T-cell (primary cell): ENCODE results near the gene CDH13. TPM values are rescaled to one million over a fixed set of nuclear protein-coding genes. Genes with fewer than 3 reads are reported as not detected.
"Not testable (repeated sequence)": the region's sequence is repeated elsewhere in the genome, so short reads cannot be mapped to it uniquely, and the experiment has no call there.

Source experiments
- ATAC-seq, 4 experiments: fragments of 200-7000 bp in 3 of 4; fragments of 150-1000 bp in 1 of 4; cut with Tn5 transposase; replicated peaks in 1 of 4; 1 replicate in 3 of 4; 2 replicates in 1 of 4; pipeline ENCODE4 v1.10.0; 2021; ENCODE audit warnings: moderate library complexity in 3 of 4, mild to moderate bottlenecking in 2 of 4, moderate number of reproducible peaks in 1 of 4
- CTCF ChIA-PET, 2 donors: fragments of 300-600 bp; sonication (Branson Sonifier 250); formaldehyde crosslinking; loops; one replicate each; lab custom pipeline; 2022; ENCODE audit warnings: antibody characterized with exemption in 2 of 2; lab: Charles Lee
- POLR2A ChIA-PET, 2 donors: fragments of 300-600 bp; sonication (Branson Sonifier 250); formaldehyde crosslinking; loops; one replicate each; lab custom pipeline; 2022; ENCODE audit warnings: antibody characterized with exemption in 2 of 2; lab: Charles Lee
- DNase-seq, 35 experiments: peaks; one replicate each; pipeline versions ENCODE4 v3.0.0 to v3.0.0-alpha.2; 2013 to 2023
- H3K27ac ChIP-seq: one replicate; pipeline ENCODE4 v1.5.1; 2013; ENCODE audit warnings: low read length
- H3K27me3 ChIP-seq, 2 experiments: replicated peaks in 1 of 2; 1 replicate in 1 of 2; 2 replicates in 1 of 2; pipeline versions ENCODE4 v1.6.1 to v1.7.0; 2013; ENCODE audit warnings: low read length in 1 of 2, mixed read lengths in 1 of 2; ENCODE audit not compliant: control insufficient read depth in 2 of 2, insufficient read depth in 2 of 2; ENCODE audit errors: extremely low read depth in 1 of 2
- H3K36me3 ChIP-seq, 2 donors: 1 replicate in 1 of 2; 2 replicates in 1 of 2; pipeline versions ENCODE4 v1.6.1 to v1.7.0; 2013; ENCODE audit warnings: low read length in 1 of 2; ENCODE audit not compliant: control insufficient read depth in 2 of 2, insufficient read depth in 1 of 2; ENCODE audit errors: extremely low read depth in 1 of 2
- H3K4me1 ChIP-seq, 2 experiments: 1 replicate in 1 of 2; 2 replicates in 1 of 2; pipeline versions ENCODE4 v1.6.1 to v1.7.0; 2013; ENCODE audit warnings: low read length in 2 of 2, mixed read lengths in 1 of 2; ENCODE audit not compliant: insufficient read depth in 2 of 2, control insufficient read depth in 1 of 2; ENCODE audit errors: extremely low read depth in 1 of 2
- H3K4me3 ChIP-seq, 2 donors: 1 replicate in 1 of 2; 2 replicates in 1 of 2; pipeline versions ENCODE4 v1.5.1 to v1.7.0; 2013; ENCODE audit warnings: mild to moderate bottlenecking in 2 of 2, low read length in 1 of 2, moderate library complexity in 1 of 2; ENCODE audit not compliant: control insufficient read depth in 1 of 2; ENCODE audit errors: extremely low read depth in 1 of 2
- H3K9me3 ChIP-seq: 2 replicates; pipeline ENCODE4 v1.7.0; 2013
- H3K27ac Mint-ChIP-seq, 2 donors: one replicate each; pipeline ENCODE4 v1.8.0; 2020 to 2021; ENCODE audit warnings: mild to moderate bottlenecking in 2 of 2, mixed read lengths in 2 of 2
- H3K27me3 Mint-ChIP-seq, 2 donors: one replicate each; pipeline ENCODE4 v1.8.0; 2021 to 2022; ENCODE audit warnings: mixed read lengths in 2 of 2
- H3K36me3 Mint-ChIP-seq: one replicate; pipeline ENCODE4 v1.8.0; 2021; ENCODE audit warnings: mixed read lengths
- H3K4me1 Mint-ChIP-seq, 3 donors: one replicate each; pipeline ENCODE4 v1.8.0; 2020 to 2022; ENCODE audit warnings: mixed read lengths in 3 of 3, mild to moderate bottlenecking in 1 of 3
- H3K4me3 Mint-ChIP-seq, 3 donors: one replicate each; pipeline ENCODE4 v1.8.0; 2020 to 2022; ENCODE audit warnings: mild to moderate bottlenecking in 3 of 3, mixed read lengths in 3 of 3, moderate library complexity in 3 of 3
- H3K9me3 Mint-ChIP-seq, 3 donors: one replicate each; pipeline ENCODE4 v1.8.0; 2020 to 2022; ENCODE audit warnings: mixed read lengths in 3 of 3
- WGBS: methylation state at CpG from one replicate; pipeline ENCODE4 v1.1.5; 2013; ENCODE audit warnings: missing lambda C conversion rate; ENCODE audit not compliant: insufficient coverage; 5-methylcytosine and 5-hydroxymethylcytosine counted together
- total RNA-seq, 35 experiments: library from RNA in 6 of 35; stranded (reverse) in 6 of 35; fragments of 120-200 nt in 1 of 35; gene quantifications; one replicate each; pipeline versions ENCODE4 v1.2.1 to v1.2.4 and lab custom pipeline; 2013 to 2026

The CDH13 gene
- total RNA-seq, 5 donors from 2014 or later (not counting 1 experiment from before 2014, with no cell fraction given) = not detected

DNA sequence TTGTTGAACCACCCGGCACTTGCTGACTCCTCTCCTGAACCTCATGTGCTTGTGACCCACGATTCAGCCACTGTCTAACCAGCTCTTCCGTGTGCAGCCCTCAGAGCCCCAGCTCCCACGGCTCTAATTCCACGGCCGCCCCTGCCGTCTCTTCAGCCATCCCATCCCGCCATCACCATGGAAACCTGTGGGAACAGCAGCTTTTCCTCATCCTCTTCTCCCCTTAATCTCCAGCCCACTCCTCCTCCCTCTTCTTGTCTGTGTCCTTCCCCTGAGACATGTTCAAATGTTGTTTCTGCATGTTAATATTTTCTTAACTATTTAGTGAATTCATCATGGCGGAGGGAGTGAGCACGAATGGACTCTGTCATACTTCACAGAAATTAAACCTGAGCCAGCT, 285.2 kb downstream of the CDH13 start:
- POLR2A ChIA-PET = no interaction called here
- Mint-ChIP-seq H3K4me1 (peaks cover 0 to 2% (median 0%) of the 10 kb centered on the region in 3 donors), H3K27ac (no peak overlapping the region), H3K9me3 (peaks cover 0 to 12% (median 0%) of the 10 kb centered on the region in 3 donors), H3K36me3 (no peaks in the 10 kb centered on the region), H3K27me3 (peaks cover 4 to 7% of the 10 kb centered on the region in 2 donors), H3K4me3 (no peak overlapping the region)
- no peak for ATAC-seq
- no peaks in the 10 kb centered on the region for H3K27me3 ChIP-seq
- H3K4me1 ChIP-seq = no peaks in the 10 kb centered on the region
- H3K36me3 ChIP-seq = no peaks in the 10 kb centered on the region
- H3K4me3 ChIP-seq = no peak overlapping the region
- CTCF ChIA-PET = no interaction called here
- no peak overlapping the region for H3K27ac ChIP-seq
- H3K9me3 ChIP-seq = no peaks in the 10 kb centered on the region
- DNase-seq = no peak
- WGBS = 79% methylated on average over 5 of the region's 10 CpGs

DNA sequence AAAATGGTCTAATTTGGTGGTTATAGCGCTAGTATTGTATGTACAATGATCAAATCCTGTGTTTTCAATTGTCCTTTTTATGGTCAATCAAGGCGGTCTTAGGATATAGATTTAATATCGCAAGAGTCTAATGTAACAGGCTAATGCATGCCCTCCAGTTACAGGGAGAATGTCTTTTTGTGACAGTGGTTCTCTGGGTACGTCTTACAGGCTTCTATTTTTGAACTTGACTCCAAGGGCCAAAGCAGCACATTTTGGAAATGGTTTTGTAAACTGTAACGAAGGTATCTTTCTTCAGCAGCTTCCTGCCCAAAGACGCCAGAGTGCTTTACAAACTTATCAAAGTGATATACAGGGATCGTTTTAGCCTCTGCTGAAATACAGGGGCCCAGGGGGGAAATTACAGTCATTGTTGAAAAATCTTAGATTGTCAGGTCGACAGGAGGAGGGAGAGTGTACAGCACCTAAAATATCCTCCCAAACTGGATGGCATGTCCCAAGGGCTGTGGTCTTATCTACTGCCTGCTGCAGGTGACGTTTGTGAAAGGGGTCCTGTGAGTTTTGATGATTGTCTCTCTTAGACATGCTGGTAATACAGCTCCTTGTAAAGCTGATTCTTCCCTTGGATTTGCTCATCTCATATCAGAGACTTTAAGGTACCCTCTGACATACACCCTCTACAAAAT, 288.5 kb downstream of the CDH13 start:
- no peaks in the 10 kb centered on the region for H3K27me3 ChIP-seq
- H3K36me3 ChIP-seq = no peaks in the 10 kb centered on the region
- no peak for DNase-seq
- H3K4me1 ChIP-seq = no peaks in the 10 kb centered on the region
- Mint-ChIP-seq H3K9me3 (peaks cover 0 to 16% (median 0%) of the 10 kb centered on the region in 3 donors), H3K4me3 (no peak overlapping the region), H3K36me3 (no peaks in the 10 kb centered on the region), H3K27me3 (peaks cover 0 to 13% of the 10 kb centered on the region in 2 donors), H3K4me1 (peaks cover 0 to 6% (median 0%) of the 10 kb centered on the region in 3 donors), H3K27ac (no peak overlapping the region)
- 82% methylated on average over 6 of the region's 9 CpGs for WGBS
- ChIA-PET POLR2A (no interaction called here), CTCF (no interaction called here)
- H3K4me3 ChIP-seq = no peak overlapping the region
- no peak overlapping the region for H3K27ac ChIP-seq
- ATAC-seq = no peak
- H3K9me3 ChIP-seq = no peaks in the 10 kb centered on the region

DNA sequence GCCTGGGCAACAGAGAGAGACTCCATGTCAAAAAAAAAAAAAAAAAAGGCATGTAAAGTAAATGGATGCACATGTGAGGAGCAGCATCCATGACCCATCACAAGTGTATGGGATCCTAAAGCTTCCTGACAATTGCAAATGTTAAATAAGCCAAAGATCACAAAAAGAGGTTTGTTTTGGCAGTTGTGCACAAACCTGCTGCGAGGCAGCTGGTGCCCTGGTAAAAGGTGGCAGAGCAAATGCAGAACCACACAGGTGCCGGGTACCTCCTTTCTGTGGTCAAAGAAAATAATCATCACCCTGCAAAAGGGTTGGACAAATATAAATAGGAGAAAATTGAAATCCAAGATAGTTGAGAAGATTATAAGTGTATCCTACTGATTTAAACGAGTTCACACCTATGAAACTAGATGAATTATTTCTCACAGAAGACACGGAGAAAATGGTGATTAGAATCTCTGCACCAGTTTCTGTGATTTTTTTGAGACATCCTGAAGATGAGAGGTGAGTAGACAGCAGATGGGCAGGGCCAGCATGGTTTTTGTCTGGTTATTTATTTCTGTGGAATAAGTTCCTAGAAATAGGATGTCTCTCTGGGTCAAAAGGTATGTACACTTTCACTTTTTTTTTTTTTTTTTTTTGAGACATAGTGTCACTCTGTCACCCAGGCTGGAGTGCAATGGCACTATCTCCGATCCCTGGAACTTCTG, 291.3 kb downstream of the CDH13 start:
- WGBS = no CpG with 5 or more reads among the region's 5 CpGs
- CTCF ChIA-PET = no interaction called here
- no peak for ATAC-seq

DNA sequence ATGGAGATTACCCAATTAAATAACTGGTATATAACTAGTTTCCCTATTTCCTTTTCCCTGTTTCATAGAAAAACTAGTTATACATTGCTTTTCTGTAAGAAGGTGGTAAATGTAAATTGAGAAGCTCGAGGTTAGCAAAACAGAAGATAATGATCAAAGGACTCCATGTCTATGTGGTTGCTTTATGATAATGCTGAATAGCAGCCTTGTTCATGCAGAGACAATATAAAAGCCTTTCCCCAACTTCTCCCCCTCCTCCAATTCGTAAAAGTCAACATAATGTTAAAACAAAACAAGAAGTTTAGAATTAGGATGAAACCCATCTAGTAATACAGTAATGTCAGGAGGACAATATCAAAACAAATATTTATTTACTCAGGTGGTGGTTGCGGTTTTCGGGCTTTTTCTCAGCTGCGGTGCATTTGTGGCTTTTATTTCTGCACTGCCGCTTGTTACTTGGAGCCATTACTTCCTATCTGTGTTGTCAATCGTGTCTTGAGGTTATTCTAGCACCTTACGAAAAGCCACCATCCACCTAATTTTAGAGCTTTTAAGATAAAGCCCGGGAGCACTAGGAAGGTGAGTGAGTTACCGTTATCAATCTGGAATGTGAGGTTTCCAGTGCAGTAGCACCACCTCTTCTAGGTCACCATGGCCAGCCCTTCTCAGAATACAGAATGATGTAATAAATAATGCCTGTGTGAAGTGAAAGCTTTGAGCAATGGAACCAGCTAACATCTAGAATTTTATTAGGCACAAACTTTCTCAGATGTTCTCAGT, 297.5 kb downstream of the CDH13 start:
- H3K4me1 ChIP-seq = peaks cover 0 to 17% of the 10 kb centered on the region in 2 experiments
- peaks cover 1 to 4% of the 10 kb centered on the region in 2 donors for H3K27me3 Mint-ChIP-seq
- no CpG with 5 or more reads among the region's 10 CpGs for WGBS
- H3K9me3 ChIP-seq = no peaks in the 10 kb centered on the region
- H3K4me1 Mint-ChIP-seq = peaks cover 4 to 22% (median 8%) of the 10 kb centered on the region in 3 donors
- no peaks in the 10 kb centered on the region for H3K36me3 ChIP-seq
- POLR2A ChIA-PET = interaction anchor here in 1 of 2 donors (0.6 kb wide), 1 partner anchor 21 kb away, joined by 3 read pairs; no protein-coding TSS in a partner anchor
- no peak overlapping the region for H3K27ac ChIP-seq
- H3K36me3 Mint-ChIP-seq = no peaks in the 10 kb centered on the region
- no peak overlapping the region for H3K4me3 ChIP-seq
- no peak overlapping the region for H3K4me3 Mint-ChIP-seq
- peak in 13 of 35 experiments; percentile 1 to 56 (median 11) for DNase-seq
- CTCF ChIA-PET = no interaction called here
- H3K27me3 ChIP-seq = no peaks in the 10 kb centered on the region
- peaks cover 0 to 3% (median 0%) of the 10 kb centered on the region in 3 donors for H3K9me3 Mint-ChIP-seq
- no peak for ATAC-seq
- H3K27ac Mint-ChIP-seq = no peak overlapping the region

More for the DNA sequence above, 291.3 kb downstream of the CDH13 start:
- peaks cover 0 to 11% (median 3%) of the 10 kb centered on the region in 3 donors for H3K9me3 Mint-ChIP-seq
- peaks cover 2 to 9% of the 10 kb centered on the region in 2 donors for H3K27me3 Mint-ChIP-seq
- H3K36me3 Mint-ChIP-seq = no peaks in the 10 kb centered on the region
- no peaks in the 10 kb centered on the region for H3K4me1 ChIP-seq
- H3K9me3 ChIP-seq = no peaks in the 10 kb centered on the region
- H3K4me1 Mint-ChIP-seq = peaks cover 0 to 6% (median 0%) of the 10 kb centered on the region in 3 donors
- H3K27ac ChIP-seq = no peak overlapping the region
- POLR2A ChIA-PET = no interaction called here
- no peak overlapping the region for H3K4me3 ChIP-seq
- no peak overlapping the region for H3K4me3 Mint-ChIP-seq
- no peaks in the 10 kb centered on the region for H3K27me3 ChIP-seq
- H3K36me3 ChIP-seq = no peaks in the 10 kb centered on the region
- no peak for DNase-seq
- H3K27ac Mint-ChIP-seq = no peak overlapping the region

DNA sequence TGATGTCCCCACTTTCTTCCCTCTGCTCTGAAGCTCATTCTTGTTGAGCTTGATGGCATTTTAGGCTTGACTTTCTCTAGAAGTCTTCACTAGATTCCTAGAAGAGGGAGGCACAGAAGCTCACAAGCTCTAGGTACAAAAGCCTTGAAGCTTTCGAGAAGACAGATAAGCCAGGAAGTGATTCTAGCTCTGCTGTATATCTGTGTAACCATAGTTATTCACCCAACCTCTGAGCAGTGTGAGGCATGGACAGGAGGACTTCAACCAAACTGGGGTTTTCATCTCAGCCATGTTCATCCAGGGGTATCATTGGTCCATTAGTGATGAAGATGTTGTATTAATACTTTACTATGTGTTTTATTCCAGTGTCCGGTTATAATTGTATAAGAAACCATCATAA, 299.7 kb downstream of the CDH13 start:
- Histone ChIP-seq H3K36me3 (no peaks in the 10 kb centered on the region), H3K4me1 (peaks cover 0 to 17% of the 10 kb centered on the region in 2 experiments), H3K9me3 (no peaks in the 10 kb centered on the region), H3K27me3 (no peaks in the 10 kb centered on the region), H3K4me3 (no peak overlapping the region), H3K27ac (no peak overlapping the region)
- CTCF ChIA-PET = interaction anchor here in 1 of 2 donors (0.7 kb wide), 1 partner anchor 286 kb away, joined by 4 read pairs; no protein-coding TSS in a partner anchor
- ATAC-seq (no peak), DNase-seq (no peak)
- POLR2A ChIA-PET = no interaction called here
- peaks cover 0 to 3% (median 0%) of the 10 kb centered on the region in 3 donors for H3K9me3 Mint-ChIP-seq
- no peak overlapping the region for H3K4me3 Mint-ChIP-seq
- H3K36me3 Mint-ChIP-seq = no peaks in the 10 kb centered on the region
- peaks cover 1 to 4% of the 10 kb centered on the region in 2 donors for H3K27me3 Mint-ChIP-seq
- H3K4me1 Mint-ChIP-seq = peaks cover 4 to 22% (median 8%) of the 10 kb centered on the region in 3 donors
- no peak overlapping the region for H3K27ac Mint-ChIP-seq
- WGBS = no CpG with 5 or more reads among the region's 2 CpGs

DNA sequence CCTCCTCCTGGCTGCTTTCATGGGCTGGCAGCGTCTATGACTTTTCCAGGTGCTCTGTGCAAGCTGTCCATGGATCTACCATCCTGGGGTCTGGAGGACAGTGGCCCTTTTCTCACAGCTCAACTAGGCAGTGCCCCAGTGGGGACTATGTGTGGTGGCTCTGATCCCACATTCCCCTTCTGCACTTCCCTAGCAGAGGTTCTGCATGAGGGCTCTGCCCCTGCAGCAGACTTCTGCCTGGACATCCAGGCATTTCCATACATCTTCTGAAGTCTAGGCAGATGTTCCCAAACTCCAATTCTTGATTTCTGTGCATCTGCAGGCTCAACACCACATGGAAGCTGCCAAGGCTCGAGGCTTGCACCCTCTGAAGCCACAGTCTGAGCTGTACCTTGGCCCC, 307.2 kb downstream of the CDH13 start:
- POLR2A ChIA-PET, H3K27ac ChIP-seq, H3K36me3 ChIP-seq, DNase-seq, H3K27me3 ChIP-seq, H3K4me3 Mint-ChIP-seq, CTCF ChIA-PET, H3K36me3 Mint-ChIP-seq, H3K4me1 Mint-ChIP-seq, H3K9me3 ChIP-seq, H3K27ac Mint-ChIP-seq, H3K27me3 Mint-ChIP-seq, H3K4me3 ChIP-seq, ATAC-seq: not testable (repeated sequence)
- peaks cover 0 to 13% of the 10 kb centered on the region in 2 experiments for H3K4me1 ChIP-seq
- H3K9me3 Mint-ChIP-seq = peaks cover 4 to 21% (median 7%) of the 10 kb centered on the region in 3 donors
- 65% methylated on average over 2 of the region's 2 CpGs for WGBS
